HG02642 (cell line): ENCODE measurements around the gene STK36.

Experiments
- ATAC-seq: cut with Tn5 transposase; IDR thresholded peaks from one replicate; pipeline ENCODE4 v1.9.1; 2021; ENCODE audit warnings: mild to moderate bottlenecking; ENCODE audit not compliant: unreplicated experiment, poor library complexity

The STK36 gene

GRCh38 chr2:218718058-218718457 is 46.2 kb downstream of the STK36 start:
- ATAC-seq, result no peak

GRCh38 chr2:218719457-218719856 is 47.6 kb downstream of the STK36 start:
- no peak for ATAC-seq

GRCh38 chr2:218720048-218721041 is 48.5 kb downstream of the STK36 start:
- no peak for ATAC-seq

GRCh38 chr2:218721488-218721887 is 49.6 kb downstream of the STK36 start:
- no peak for ATAC-seq

- ATAC-seq, result no peak
Observed at GRCh38 chr2:218721934-218722333, 50.0 kb downstream of the STK36 start.

- ATAC-seq, result no peak
Observed at GRCh38 chr2:218722419-218722818, 50.5 kb downstream of the STK36 start.

GRCh38 chr2:218722876-218723785 is 51.2 kb downstream of the STK36 start:
- ATAC-seq, result no peak

- no peak for ATAC-seq
Observed at GRCh38 chr2:218726004-218726574, 54.2 kb downstream of the STK36 start.

GRCh38 chr2:218727502-218728165 is 55.7 kb downstream of the STK36 start:
- ATAC-seq, result no peak

- ATAC-seq, result no peak
Observed at GRCh38 chr2:218729640-218730039, 57.8 kb downstream of the STK36 start.

- no peak for ATAC-seq
Observed at GRCh38 chr2:218732052-218732760, 60.3 kb downstream of the STK36 start.

GRCh38 chr2:218732761-218733158 is 60.9 kb downstream of the STK36 start:
- no peak for ATAC-seq

GRCh38 chr2:218733171-218734021 is 61.5 kb downstream of the STK36 start:
- no peak for ATAC-seq

- ATAC-seq, result no peak
Observed at GRCh38 chr2:218734190-218734975, 62.5 kb downstream of the STK36 start.

GRCh38 chr2:218736531-218736930 is 64.6 kb downstream of the STK36 start:
- ATAC-seq, result no peak

- ATAC-seq, result no peak
Observed at GRCh38 chr2:218743068-218743467, 71.2 kb downstream of the STK36 start.

- ATAC-seq, result no peak
Observed at GRCh38 chr2:218744615-218745014, 72.7 kb downstream of the STK36 start.

- no peak for ATAC-seq
Observed at GRCh38 chr2:218745160-218745558, 73.3 kb downstream of the STK36 start.
